ENCODE data around the gene MAGEB10. TPM values are rescaled to one million over a fixed set of nuclear protein-coding genes. Genes with fewer than 3 reads are reported as not detected.

The MAGEB10 gene
- total RNA-seq, result not detected in 2 replicates

DNA sequence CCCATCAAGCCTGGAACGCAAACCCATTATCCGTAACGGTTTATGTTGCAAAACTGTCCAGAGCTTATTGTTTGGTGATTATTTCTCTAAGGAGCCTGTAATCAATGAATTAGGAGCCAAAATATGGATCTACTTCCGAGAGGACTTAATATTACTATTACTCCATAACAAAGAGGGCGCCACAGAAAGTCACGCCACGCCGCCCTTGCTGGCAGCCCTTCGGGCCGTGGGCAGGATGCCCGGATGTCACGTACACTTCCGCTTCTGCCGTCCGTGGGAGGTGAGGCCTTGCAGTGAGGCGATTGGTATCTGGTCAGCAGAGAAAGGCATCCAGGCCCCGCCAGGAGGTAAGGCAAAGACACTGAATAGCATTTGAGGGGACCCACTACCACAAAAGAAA is at the start of gene MAGEB10:
Gene MAGEB10, plus strand, starts transcription at position 301 of the 400 bp plus-strand sequence. CDS start 13,317 bp downstream, outside the sequence.

Other genes starting within 250 kb of the MAGEB10 start
- gene DCAF8L2, start 217.6 kb upstream of the MAGEB10 start, total RNA-seq, result 0.10 and 0.33 TPM in 2 replicates
- not detected in 2 replicates for gene DCAF8L1, start 173.5 kb downstream of the MAGEB10 start, total RNA-seq

All from vein endothelial cell (primary cell).